DMS114 treated with DMSO at 0.1 percent for 48 hours (cell line): Measurements from ENCODE around the gene HPD.
"Not testable (repeated sequence)": the region's sequence is repeated elsewhere in the genome, so short reads cannot be mapped to it uniquely, and the experiment has no call there.

Source experiments
- DNase-seq: peaks from one replicate; lab custom pipeline; 2025; ENCODE audit not compliant: unreplicated experiment; lab: John Stamatoyannopoulos, UW

The HPD gene

DNA sequence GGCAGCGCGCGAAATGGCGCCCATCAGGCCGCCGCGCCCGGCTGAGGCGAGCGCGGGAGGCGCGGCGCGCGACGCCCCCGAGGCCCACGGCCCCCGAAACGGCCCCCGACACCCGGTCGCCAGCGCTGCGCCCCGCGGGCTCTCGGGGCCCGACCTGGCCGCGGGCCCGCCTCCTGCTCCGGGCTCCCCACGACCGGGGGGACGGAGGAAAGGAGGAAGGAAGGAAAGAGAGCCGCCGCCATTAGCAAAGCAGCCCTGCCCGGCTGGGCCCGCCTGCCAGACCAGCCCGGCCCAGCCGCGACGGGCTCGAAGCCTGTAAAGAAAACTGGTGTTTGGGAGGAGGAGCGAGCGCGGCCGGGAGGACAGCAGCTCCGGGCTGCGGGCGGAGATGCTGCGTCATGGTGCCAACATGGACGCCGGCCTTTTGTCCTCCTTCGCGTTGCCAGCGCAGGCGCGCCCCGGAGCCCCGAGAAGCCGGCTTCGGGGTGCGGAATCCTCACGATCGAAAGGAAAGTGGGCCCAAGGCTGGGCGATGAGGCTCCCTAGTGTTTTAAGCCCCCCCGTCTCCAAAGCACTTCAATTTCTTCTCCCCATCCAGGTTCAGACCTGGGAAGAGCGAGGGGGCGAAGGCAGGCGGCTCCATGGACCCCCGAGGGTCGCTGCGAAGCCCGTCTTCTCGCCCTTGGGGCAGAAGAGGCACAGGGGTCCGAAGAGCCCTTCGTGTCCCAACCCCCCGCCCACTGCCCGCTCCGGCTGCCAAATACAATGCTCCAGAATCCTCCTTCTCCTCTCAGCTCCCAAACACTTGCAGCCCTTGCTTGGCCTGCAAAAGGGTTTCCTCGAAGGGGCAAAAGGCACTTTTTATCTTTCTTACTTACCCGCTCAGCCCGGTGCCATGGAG lies 57.7 kb downstream of the HPD start:
- no peak for DNase-seq

DNA sequence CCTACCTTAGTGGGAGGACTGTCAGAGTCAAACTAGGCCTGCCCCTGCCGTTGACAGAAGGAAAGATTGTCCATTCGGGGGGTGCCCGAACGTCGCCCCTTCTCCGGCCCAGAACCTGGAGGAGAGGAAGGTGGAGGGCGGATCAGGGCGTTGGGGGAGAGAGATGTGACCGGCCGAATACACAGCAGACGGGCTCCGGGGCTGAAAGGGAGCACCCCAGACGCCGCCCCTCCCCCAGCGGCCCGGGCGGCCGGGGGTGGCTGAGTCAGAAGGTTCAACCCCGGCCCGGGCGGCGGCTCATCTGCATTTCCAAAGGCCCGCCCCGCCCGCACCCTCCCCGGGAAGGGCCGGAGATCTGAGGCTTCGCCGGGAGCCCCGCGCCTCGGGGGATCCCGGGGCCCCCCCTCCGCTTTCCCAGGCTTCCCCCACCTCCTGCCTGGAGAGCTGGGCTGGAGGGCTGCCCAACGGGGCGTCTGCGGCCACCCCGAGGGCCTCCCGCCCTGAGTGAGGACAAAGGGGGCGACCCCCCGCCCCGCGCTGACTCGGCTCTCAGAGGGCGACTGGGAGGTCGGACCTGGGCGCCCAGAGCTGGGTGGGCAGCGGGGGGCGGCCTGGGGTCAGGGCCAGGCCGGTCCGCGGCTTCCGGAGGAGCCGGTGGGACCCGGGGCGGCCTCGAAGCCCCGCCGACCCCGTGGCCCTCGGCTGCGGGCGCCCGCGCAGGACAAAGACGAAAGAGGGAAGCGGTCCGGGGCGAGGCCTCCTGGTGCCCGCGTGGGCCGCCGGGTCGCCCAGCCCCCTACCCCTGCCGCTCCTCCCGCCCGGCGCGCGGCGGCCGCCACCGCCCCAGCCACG lies 58.6 kb downstream of the HPD start:
- DNase-seq, result no peak

DNA sequence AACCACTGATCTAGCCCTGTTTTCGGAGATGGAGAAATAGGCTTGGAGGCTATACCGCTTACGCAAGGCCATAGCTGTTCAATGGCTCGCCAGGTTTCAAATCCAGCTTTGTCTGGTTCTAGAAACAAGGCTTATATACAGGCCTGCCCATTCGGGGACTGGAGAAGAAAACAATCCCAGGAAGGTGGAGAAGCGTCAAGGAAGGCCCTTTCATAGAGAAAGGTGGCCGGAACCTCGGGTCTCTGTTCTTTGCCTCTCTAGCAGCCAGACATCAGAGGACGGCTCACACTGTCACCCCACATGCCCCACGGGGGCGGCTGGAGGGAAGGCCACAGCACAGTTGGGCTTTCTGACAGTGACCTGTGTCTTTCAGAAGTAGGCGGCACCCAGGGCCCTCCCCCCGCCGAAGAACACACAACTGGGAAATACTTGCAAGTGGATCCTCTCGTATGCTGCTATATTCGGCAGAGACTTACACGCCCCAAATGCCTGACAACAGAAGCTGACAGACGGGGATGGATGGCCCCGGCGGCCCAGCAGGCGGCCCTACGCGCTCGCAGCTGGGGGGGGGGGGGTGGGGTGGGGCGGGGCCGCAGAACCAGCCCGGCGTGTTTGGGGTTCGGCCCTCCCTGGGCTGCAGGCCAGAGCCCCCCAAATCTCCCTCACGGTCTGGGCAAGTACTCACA lies 59.4 kb downstream of the HPD start:
- DNase-seq, result peak; percentile 60

DNA sequence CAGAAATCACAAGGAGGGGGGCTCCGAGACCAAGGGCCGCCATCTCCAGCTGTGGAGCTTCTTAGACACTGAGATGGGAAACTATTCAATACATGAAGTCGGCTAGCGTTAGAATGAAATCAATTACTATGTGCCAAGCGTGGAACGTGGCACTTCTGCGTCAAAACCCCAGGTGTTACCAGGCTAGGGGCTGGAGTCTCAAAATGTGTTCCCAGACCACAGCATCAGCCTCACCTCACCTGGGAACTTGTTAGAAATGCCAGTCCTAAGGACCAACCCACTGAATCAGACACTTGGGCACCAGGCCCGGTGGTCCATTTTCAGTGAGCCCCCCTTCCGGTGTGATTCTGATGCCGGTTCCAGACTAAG lies 59.9 kb downstream of the HPD start:
- DNase-seq, result no peak

DNA sequence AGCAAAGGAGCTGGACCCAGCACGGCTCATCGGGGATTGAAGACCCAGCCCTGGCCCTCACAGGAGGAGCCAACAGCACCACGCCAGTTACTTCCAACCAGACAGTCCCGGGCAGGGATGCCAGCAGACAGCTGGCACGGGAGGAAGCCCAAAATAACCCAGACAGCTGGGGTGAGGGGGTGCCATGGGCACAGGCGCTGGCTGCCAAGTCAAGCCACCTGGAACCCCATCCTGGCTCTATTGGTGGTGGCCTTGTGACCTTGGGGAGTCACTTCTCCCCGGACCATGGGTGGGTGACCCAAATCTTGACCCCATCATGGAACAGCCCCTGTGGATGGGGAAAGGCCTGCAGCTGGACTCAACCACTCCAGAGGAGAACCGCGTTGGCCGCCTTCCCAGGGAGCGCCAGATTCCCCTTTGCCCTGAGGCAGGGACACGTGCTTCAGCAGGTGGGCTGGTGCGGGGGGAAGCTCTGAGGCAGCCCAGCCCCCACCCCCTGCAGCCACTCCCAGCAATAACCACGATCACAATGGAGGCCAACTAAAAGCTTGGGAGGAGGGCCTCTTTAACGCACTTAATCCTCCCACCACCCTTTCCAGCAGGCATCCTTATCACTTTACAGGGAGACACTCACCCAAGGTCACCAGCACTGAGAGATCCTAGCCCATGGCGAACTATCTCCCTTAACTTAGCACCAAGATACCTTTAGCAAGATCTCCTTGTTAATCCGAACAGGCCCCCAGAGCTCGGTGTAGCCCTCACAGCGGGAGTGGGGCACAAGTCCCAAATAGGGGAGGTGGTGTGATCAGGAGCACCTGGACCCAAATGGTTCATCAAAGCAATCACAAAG lies 60.5 kb downstream of the HPD start:
- no peak for DNase-seq

DNA sequence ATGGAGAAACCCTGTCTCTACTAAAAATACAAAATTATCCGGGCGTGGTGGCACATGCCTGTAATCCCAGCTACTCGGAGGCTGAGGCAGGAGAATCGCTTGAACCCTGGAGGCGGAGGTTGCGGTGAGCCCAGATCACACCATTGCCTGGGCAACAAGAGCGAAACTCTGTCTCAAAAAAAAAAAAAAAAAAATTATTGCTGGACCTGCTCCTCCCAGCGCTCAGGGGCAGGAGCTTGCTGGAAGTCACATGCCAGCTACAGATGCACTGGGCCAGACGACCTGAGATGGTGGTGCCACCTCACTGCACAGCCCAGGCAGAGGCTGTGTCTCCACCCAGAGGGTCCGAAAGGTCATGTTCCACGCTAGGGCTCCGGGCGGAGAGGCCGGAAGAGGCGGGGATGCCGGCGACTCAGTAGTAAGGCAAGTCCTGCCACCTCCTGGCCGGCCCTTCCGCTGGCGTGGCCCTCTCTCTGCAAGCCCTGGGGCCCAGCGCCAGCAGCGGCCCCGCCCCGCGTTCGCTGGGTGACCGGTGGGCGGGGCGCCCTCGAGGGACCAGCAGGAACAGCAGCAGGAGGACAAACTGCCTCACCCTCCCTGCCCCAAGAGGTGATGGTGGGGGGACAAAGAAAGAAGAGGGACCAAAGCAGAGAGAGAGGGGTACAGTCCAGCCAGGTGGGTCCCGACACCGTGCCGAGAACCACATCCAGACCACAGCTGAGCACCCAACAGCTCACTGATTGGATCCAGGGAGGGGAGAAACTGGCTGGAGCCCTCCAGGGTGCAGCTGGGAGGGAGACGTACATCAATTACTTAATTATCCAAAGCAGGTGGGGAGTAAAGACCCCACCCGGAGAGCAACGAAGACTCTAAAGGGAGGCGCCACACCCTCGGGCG lies 61.6 kb downstream of the HPD start:
- peak; percentile 81 for DNase-seq

DNA sequence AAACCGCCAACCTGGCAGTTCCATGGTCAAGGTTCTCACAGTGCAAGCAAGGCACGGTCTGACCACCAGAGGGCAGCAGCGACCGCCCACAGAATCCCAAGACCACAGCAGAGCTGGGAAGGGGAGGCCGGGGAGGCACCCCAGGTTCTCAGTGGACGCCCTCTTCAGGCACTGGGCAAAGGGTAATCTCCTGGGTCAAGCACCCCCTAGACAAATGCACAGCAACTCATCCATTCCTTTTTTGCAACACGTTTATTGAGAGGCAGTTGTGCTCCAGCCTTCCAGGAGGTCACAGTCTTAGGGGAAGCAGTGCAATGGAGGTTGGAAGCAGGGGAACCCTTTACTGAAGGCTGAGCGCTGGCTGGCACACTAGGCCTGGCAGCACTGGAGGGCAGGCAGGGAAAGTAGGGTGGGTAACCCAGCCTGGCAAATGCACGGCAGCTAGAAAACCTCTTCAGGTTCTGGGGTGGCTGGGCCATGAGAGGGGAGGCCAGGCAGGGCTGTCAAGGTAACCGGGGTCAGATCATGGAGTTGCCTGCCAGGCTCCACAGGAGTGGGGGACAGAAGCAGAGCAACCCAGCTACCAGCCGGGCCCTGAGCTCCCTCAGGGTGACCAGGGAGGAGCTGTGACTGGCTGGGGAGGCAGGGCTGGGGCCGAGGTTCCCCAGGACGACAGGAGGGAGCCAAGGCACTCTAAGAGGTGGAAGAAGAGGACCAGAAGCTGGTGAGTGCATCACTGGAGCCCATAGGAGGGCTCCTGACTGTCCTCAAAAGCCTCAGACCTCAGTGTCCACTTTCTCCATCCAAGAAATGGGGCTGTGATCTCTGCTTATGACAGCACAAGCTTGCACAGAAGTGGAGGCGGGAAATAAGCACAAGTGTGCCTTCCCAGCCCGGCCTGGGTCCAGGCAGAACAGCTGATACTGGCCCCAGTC lies 63.4 kb downstream of the HPD start:
- DNase-seq, result peak; percentile 63

DNA sequence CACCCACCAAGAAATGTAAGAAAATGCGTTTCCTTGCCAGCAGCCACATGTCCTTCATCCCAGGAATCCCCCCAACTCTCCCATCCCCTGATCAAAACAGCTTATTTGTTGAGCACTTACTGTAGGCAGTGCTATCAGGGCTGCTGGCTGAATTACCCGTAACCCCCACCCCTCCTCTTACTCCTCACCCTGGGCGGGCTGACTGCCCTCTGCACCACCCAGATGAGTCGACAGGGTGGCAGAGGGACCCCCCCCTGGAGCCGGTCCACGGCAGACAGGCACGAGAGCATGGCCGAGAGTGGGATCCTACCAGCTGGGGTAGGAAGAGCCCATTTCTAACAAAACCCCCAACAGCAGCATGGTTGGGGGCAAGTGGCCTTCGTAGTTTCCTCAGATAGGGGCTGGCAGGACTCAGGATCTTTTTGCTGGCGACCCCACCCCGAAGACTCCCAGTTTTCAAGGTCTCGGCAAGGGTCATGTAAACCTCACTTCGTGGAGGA lies 64.1 kb downstream of the HPD start:
- DNase-seq, result no peak

DNA sequence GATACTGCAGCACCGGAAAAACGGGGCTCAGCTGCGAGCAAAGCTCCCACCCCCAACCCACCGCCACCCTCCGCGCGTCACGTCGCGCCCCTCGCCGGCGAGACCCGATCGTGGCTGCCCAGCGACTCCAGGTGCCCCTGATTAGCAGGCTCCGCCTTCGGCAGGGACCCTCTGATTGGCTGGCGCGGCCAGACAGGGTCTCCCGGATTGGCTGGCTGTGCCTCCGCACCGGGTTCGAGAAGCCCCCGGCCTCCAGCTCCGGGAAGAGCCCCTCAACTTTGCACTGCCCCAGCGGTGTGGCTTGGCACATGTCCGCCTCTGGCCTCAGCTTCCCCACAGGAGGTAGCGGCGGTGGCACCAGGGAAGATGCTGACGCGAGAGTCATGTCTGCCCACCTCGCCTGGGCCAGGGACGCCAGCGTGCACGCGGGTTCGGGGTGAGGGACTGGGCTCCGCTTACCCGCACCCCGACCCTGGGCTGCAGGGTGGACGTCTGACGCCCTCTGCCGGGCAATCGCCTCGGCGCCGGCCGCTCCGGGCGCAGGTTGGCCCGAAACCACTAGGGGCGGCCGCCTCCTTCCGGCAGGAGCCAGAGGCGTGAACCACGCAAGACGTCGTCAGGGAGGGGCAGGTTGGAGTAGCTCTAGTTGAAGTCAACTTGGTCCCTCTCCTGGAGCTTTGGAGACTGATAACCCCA lies 64.7 kb downstream of the HPD start:
- peak; percentile 90 for DNase-seq

DNA sequence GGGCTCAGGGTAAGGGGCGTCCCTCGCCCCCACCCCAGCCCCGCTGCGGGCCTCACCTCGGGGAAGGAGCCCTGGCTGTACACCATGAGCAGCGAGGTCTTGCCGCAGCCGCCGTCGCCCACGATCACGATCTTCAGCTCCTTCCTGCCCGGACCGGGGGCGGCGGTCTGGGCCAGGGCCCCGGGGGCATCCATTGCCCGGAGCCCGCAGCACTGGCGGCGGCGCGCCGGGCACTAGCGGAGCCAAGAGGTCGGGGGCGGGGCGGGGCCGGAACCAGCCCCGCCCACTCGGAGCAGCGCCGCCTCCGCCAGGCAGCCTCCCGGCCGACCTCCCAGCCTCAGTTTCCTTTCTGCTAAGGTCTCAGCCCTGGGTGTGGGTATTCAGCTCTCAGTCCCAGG lies 65.2 kb downstream of the HPD start, which contains the start of gene RHOF:
Gene RHOF (minus strand): TSS at position 249 of the 398 bp plus-strand sequence. CDS start 55 bp downstream, at position 194.
- DNase-seq, result no peak

DNA sequence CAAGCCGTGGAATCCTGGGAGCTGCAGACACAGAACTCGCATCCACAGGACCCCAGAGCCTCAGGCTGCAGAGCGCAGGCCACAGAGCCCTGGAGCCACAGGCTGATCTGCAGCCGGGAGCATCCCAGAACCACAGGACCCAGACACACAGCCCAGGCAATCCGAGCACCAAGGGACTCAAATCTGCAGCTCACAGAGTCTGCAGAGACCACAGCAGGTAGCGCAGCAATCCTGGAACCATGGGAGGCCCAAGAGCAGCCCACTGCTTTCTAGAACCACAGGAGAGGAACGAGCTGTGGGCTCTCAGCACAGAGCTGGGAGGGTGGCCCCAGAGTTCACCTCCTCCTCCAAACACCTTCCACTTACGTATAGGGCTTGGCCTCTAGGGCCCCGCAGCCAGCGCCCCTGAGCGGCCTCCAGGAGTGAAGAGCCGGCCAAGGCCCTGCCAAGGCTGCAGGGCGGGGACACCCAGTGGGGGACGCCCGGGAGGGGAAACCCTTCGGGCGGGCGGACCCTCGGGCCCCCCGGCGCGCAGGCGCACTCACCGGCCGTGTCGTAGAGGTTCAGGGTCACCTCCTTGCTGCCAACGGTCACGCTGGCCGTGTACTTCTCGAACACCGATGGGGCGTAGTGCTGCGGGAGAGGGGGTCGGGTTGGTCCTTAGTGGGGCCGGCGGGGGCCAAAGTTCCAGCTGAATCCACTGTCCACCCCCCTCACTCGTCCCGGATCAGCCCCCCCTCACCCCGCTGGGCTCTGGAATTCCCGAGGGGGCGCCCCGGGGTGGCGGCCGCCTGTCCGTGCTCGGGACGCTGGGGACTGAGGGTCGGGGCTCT lies 65.8 kb downstream of the HPD start:
- DNase-seq, result no peak

DNA sequence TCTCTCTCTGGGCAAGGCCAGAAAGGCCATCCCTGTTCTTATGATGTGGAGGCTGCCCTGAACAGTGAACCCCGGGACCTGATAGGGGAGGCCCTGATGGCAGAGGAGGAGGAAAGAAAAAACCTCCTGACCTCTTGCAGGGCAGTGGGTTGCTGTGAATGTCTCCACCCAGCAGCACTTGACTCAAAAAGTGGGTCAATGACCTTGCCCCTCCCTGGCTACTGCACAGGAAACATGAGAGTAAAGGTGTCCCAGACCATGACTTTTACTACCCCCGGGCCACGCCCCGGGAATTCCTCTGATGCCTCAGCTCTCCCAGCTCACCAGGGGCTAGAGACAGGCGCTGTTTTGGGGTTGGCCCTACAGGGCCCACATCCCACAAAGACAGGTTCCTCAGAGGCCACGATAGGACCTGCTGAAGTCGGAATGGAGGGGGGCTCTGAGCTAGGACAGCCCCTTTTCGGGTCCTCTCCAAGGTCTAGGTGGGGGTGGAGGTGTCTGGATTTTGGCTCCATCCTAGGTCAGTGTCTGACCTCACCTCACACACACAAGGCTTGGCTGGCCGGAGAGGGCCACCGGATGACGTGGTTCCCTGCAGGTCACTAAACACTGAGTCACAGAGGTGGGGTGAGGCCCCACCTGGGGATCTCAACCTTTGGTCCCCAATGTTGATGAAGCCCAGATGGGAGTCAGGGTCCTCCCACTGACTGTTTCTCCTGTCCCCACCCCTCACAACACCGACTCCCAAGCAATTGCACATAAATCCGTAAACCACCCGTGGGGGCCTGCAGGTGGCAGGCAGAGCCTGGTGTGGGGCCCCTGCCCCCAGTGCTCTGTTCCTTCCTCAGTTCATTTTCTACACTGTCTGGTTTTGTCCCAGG lies 66.7 kb downstream of the HPD start:
- no peak for DNase-seq

DNA sequence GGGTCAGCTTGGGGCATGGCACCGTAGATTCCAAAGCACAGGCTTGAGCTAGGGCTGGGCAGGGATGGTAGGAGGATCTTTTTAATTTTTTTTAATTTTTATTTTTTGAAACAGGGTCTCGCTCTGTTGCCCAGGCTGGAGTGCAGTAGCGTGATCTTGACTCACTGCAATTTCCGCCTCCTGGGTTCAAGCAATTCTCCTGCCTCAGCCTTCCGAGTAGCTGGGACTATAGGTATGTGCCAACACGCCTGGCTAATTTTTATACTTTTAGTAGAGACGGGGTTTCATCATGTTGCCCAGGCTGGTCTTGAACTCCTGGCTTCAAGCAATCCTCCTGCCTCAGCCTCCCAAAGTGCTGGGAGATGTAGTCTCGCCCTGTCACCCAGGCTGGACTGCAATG lies 67.9 kb downstream of the HPD start:
- DNase-seq, result not testable (repeated sequence)

DNA sequence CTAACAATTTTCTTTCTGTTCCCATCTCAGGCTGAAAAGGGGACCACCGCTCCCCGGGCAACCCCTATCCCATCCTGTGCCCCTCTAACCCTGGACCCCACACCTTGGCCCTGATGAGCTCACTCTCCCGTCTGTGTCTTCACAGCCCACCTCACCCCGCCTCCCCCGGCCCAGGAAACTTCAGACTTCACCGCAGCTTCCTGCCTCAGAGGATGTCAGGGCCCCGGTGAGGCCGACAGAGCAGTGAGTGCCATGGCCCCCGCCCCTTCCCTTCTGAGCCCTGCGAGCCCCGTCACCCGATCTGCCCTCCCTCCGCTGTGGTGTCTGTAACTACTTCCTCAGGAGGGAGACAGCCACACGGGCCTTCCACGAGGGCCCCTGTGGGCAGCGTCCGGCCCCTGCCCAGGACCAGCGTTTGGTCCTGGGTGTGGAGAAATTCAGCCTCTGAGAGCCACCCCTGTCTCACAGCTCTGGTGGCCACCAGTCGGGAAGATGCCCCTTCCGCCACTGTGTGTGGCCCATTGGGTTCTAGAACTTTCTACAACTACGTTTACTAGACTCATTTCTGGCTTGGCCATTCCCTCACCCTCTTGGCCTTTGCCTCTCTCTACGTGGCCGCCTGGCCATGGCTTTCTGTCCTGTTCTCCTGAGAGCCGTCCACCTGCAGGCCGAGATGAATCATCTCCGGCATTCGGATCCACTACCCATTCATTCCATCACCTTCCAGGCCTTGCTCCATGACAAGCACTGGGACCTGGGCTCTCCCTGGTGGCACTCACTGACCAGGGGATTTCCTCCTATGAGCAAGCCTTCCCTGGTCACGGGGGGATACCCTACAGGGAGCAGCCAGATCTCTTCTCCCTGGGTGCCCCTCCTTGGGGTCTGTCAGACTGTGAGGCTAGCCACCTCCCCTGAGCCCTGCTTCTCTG lies 68.6 kb downstream of the HPD start:
- DNase-seq, result no peak
